Liver (tissue), 9 donors: Measurements from ENCODE around the gene ST6GALNAC4. TPM values are rescaled to one million over a fixed set of nuclear protein-coding genes. Genes with fewer than 3 reads are reported as not detected.
A peak's percentile ranks its signal among the peaks of the same experiment; 100 is the strongest.

ENCODE experiments used
- DNase-seq: peaks from one replicate; pipeline ENCODE4 v3.0.0-alpha.2; 2017; ENCODE audit warnings: low spot score
- H3K27ac ChIP-seq, 2 donors: one replicate each; pipeline ENCODE4 v1.7.0; 2013; ENCODE audit warnings: inconsistent platforms in 2 of 2, low read length in 2 of 2, control low read depth in 1 of 2, low read depth in 1 of 2, mild to moderate bottlenecking in 1 of 2
- H3K27me3 ChIP-seq, 4 donors: one replicate each; pipeline versions ENCODE4 v1.6.1 to v1.7.0; 2013; ENCODE audit warnings: low read length in 3 of 4, inconsistent platforms in 1 of 4, mild to moderate bottlenecking in 1 of 4, moderate library complexity in 1 of 4; ENCODE audit not compliant: control insufficient read depth in 4 of 4, insufficient read depth in 4 of 4
- H3K36me3 ChIP-seq, 4 donors: one replicate each; pipeline versions ENCODE4 v1.6.1 to v1.7.0; 2013; ENCODE audit warnings: low read length in 3 of 4, mild to moderate bottlenecking in 3 of 4, low read depth in 1 of 4, moderate library complexity in 1 of 4; ENCODE audit not compliant: control insufficient read depth in 4 of 4, insufficient read depth in 3 of 4
- H3K4me1 ChIP-seq, 4 donors: one replicate each; pipeline versions ENCODE4 v1.6.1 to v1.7.0; 2013; ENCODE audit warnings: low read length in 3 of 4, mild to moderate bottlenecking in 3 of 4, moderate library complexity in 1 of 4; ENCODE audit not compliant: control insufficient read depth in 4 of 4, insufficient read depth in 4 of 4
- H3K4me3 ChIP-seq, 3 donors: one replicate each; pipeline versions ENCODE4 v1.6.1 to v1.7.0; 2013; ENCODE audit warnings: low read length in 3 of 3, control low read depth in 1 of 3, low read depth in 1 of 3, mild to moderate bottlenecking in 1 of 3
- H3K9ac ChIP-seq, 2 donors: one replicate each; pipeline ENCODE4 v1.7.0; 2013; ENCODE audit warnings: low read length in 2 of 2, mild to moderate bottlenecking in 2 of 2, moderate library complexity in 2 of 2, control low read depth in 1 of 2, low read depth in 1 of 2
- H3K9me3 ChIP-seq, 4 donors: one replicate each; pipeline versions ENCODE4 v1.6.1 to v1.7.0; 2013; ENCODE audit warnings: low read length in 3 of 4; ENCODE audit not compliant: control insufficient read depth in 4 of 4
- EGR1 ChIP-seq, 2 donors: IDR thresholded peaks; 2 replicates each; pipeline ENCODE4 v1.6.1; 2016 to 2018; ENCODE audit warnings: antibody characterized with exemption in 2 of 2, low read depth in 2 of 2
- GABPA ChIP-seq, 2 donors: IDR thresholded peaks in 1 of 2; conservative IDR thresholded peaks in 1 of 2; 2 replicates each; pipeline ENCODE4 v1.6.1; 2016; ENCODE audit warnings: antibody characterized with exemption in 2 of 2, mild to moderate bottlenecking in 1 of 2, moderate library complexity in 1 of 2
- HNF4G ChIP-seq: IDR thresholded peaks from 2 replicates; pipeline ENCODE4 v1.6.1; 2016; ENCODE audit warnings: antibody characterized with exemption
- NR2F2 ChIP-seq: IDR thresholded peaks from 2 replicates; pipeline ENCODE4 v1.6.1; 2016; ENCODE audit warnings: antibody characterized with exemption
- RXRA ChIP-seq, 2 donors: IDR thresholded peaks; 2 replicates each; pipeline ENCODE4 v1.6.1; 2017 to 2018; ENCODE audit warnings: antibody characterized with exemption in 2 of 2, mild to moderate bottlenecking in 1 of 2
- SP1 ChIP-seq: IDR thresholded peaks from 2 replicates; pipeline ENCODE4 v1.6.1; 2018; ENCODE audit warnings: antibody characterized with exemption, mild to moderate bottlenecking
- TAF1 ChIP-seq: conservative IDR thresholded peaks from 2 replicates; pipeline ENCODE4 v1.6.1; 2016; ENCODE audit warnings: antibody characterized with exemption, mild to moderate bottlenecking
- YY1 ChIP-seq: IDR thresholded peaks from 2 replicates; pipeline ENCODE4 v1.6.1; 2016; ENCODE audit warnings: antibody characterized with exemption, mild to moderate bottlenecking
- WGBS: extraction: QIAGEN DNeasy Blood & Tissue Kit; methylation state at CpG from one replicate; pipeline ENCODE4 v1.1.7; 2013; 5-methylcytosine and 5-hydroxymethylcytosine counted together
- polyA plus RNA-seq, 2 donors: library from polyadenylated mRNA; stranded (reverse) in 1 of 2; unstranded in 1 of 2; fragments of 200-250 nt in 1 of 2; fragments of >200 nt in 1 of 2; fragmentation: Nextera tagmentation in 1 of 2; extraction: Ambion mirVana in 1 of 2; gene quantifications; one replicate each; pipeline versions ENCODE4 v1.2.1 to v1.2.3, GENCODE V29; 2013 to 2015
- total RNA-seq, 2 donors: library from RNA; depleted of rRNA; stranded (reverse); fragments of >200 nt; gene quantifications; one replicate each; pipeline ENCODE4 v1.2.3, GENCODE V29; 2014
- TF ChIP-seq, protein P1 (sequence below): IDR thresholded peaks from 2 replicates; pipeline ENCODE4 v1.6.1; 2016; ENCODE audit warnings: antibody characterized with exemption
- TF ChIP-seq, protein P2 (sequence below): IDR thresholded peaks from 2 replicates; pipeline ENCODE4 v1.6.1; 2016; ENCODE audit warnings: antibody characterized with exemption
- TF ChIP-seq, protein P3 (sequence below): IDR thresholded peaks from 2 replicates; pipeline ENCODE4 v1.6.1; 2016; ENCODE audit warnings: antibody characterized with exemption, mild to moderate bottlenecking
- TF ChIP-seq, protein P4 (sequence below): fragments of 150-350 bp; IDR thresholded peaks from 2 replicates; pipeline ENCODE4 v1.5.1; 2017; ENCODE audit warnings: improper control_type of control experiment, low read depth, low read length; ENCODE audit not compliant: missing input control
- donor health status: healthy.
- donor health status: healthy.
- donor health status: healthy.
- donor health status: healthy.
- donor health status: healthy.

The ST6GALNAC4 gene
- total and polyA plus RNA-seq, 4 donors, result 2.5 to 83.7 (median 7.5) TPM

DNA sequence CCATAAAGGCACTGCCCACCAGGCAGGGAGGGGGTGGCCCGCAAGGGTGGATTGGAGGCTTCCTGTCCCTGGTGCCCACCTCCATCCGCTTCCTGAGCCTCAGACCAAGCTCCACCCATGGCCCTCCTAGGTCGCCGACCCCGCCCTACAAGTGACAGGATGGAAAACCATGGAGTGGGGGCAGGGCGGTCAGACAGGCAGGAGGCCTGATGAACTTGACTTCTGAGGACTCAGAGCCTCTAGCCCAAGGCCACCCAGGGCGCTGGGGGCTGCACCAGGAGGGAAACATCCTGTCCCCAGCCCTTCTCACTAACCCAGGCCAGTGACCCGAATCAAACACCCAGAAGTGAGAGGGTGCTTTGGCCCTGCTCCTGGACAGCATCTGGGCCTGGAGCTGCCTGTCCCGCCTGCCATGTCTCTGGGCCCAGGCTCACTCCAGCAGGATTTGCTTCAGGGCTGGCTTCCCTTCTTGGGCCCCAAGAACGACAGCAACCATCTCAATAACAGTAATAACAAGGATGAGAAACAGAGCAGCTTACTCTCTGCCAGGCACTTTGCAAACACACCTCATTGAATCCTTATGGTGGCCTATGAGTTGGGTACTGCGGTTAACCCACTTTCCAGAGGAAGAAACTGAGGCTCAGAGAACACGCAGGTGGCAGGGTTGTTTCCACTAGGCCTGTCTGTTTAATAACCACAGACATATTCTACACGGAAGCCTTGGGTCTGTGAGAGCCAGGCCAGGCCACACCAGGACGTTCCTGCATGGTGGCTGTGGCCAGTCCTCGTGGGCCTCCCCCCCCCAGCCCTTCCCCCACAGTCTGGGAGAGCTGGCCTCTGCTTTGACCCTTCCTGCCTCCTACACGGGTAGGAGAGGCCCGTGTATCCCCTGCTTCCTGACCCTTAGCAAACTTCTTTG, 13.0 kb downstream of the ST6GALNAC4 start:
- Histone ChIP-seq H3K36me3 (peaks cover 0 to 1% (median 0%) of the 10 kb centered on the region in 4 donors), H3K9me3 (no peaks in the 10 kb centered on the region), H3K4me1 (peaks cover 3 to 11% (median 7%) of the 10 kb centered on the region in 4 donors), H3K9ac (no peak overlapping the region), H3K27ac (peak overlapping the region; percentile 64), H3K4me3 (no peak overlapping the region), H3K27me3 (no peaks in the 10 kb centered on the region)
- WGBS, result 62% methylated on average over 17 of the region's 17 CpGs
- TF ChIP-seq EGR1 (IDR thresholded peaks at IDR 0.05; ENCODE audit: low read depth in 2 of 2) (no peak), SP1 (peak; percentile 81), GABPA (IDR thresholded peaks at IDR 0.05 in 1 of 2, conservative IDR thresholded peaks at IDR 0.05 in 1 of 2) (no peak), NR2F2 (peak; percentile 96), HNF4G (no peak), YY1 (no peak), RXRA (IDR thresholded peaks at IDR 0.05) (peak; percentile 66 to 84)
- TF ChIP-seq, protein P1, sequence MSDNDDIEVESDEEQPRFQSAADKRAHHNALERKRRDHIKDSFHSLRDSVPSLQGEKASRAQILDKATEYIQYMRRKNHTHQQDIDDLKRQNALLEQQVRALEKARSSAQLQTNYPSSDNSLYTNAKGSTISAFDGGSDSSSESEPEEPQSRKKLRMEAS, result no peak
- TF ChIP-seq, protein P2, sequence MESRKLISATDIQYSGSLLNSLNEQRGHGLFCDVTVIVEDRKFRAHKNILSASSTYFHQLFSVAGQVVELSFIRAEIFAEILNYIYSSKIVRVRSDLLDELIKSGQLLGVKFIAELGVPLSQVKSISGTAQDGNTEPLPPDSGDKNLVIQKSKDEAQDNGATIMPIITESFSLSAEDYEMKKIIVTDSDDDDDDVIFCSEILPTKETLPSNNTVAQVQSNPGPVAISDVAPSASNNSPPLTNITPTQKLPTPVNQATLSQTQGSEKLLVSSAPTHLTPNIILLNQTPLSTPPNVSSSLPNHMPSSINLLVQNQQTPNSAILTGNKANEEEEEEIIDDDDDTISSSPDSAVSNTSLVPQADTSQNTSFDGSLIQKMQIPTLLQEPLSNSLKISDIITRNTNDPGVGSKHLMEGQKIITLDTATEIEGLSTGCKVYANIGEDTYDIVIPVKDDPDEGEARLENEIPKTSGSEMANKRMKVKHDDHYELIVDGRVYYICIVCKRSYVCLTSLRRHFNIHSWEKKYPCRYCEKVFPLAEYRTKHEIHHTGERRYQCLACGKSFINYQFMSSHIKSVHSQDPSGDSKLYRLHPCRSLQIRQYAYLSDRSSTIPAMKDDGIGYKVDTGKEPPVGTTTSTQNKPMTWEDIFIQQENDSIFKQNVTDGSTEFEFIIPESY, result no peak
- TF ChIP-seq, protein P3, sequence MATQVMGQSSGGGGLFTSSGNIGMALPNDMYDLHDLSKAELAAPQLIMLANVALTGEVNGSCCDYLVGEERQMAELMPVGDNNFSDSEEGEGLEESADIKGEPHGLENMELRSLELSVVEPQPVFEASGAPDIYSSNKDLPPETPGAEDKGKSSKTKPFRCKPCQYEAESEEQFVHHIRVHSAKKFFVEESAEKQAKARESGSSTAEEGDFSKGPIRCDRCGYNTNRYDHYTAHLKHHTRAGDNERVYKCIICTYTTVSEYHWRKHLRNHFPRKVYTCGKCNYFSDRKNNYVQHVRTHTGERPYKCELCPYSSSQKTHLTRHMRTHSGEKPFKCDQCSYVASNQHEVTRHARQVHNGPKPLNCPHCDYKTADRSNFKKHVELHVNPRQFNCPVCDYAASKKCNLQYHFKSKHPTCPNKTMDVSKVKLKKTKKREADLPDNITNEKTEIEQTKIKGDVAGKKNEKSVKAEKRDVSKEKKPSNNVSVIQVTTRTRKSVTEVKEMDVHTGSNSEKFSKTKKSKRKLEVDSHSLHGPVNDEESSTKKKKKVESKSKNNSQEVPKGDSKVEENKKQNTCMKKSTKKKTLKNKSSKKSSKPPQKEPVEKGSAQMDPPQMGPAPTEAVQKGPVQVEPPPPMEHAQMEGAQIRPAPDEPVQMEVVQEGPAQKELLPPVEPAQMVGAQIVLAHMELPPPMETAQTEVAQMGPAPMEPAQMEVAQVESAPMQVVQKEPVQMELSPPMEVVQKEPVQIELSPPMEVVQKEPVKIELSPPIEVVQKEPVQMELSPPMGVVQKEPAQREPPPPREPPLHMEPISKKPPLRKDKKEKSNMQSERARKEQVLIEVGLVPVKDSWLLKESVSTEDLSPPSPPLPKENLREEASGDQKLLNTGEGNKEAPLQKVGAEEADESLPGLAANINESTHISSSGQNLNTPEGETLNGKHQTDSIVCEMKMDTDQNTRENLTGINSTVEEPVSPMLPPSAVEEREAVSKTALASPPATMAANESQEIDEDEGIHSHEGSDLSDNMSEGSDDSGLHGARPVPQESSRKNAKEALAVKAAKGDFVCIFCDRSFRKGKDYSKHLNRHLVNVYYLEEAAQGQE, result no peak
- DNase-seq, result peak; percentile 89

DNA sequence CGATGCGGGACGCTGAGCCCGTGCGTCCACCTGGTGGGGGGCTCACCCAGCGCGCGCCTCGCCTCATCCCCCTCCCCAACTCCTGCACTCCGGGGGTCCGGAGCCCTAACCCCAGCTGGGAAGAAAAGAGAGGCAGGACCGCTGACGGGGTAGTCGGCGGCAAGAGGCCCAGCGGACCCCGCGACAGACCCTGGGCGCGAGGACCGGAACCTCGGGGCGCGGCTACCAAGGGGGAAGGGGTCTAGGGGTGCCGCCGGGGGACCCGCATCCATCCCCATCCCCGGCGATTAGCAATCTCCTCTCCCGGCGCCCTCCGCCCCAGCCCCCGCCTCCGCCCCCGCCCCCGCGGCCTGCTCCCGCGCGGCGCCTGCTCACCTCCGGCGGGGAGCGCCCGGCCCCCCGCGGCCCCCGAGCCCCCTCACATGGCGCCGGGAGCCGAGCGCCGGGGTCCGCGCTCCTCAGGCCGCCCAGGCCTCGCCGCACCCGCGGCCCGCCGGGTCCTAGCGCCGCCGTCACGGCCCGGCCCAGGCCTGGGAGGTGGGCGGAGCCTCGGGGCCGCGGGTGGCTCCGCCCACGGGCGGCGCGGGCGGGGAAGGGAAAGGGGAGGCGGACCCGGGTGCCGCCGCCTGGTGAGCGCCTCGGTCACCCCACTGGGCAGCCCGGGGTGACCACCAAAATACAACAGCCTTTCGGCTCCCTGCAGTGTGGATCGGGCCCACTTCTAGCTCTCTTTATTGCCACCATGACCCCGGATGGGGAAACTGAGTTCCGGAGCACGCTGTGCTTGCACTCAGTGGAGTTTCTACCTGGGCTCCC, 17.5 kb downstream of the ST6GALNAC4 start, which contains the start of gene ST6GALNAC6:
TSS of gene ST6GALNAC6 (minus strand) at position 476 of the 816 bp plus-strand sequence. CDS start 1,622 bp downstream, outside the sequence.
- Histone ChIP-seq H3K27ac (peak within 1 kb of the TSS; percentile 93 to 96), H3K9me3 (no peaks in the 10 kb centered on the region), H3K36me3 (peaks cover 6 to 18% (median 8%) of the 10 kb centered on the region in 4 donors), H3K27me3 (no peaks in the 10 kb centered on the region), H3K4me3 (peak within 1 kb of the TSS; percentile 77 to 92 (median 83)), H3K4me1 (peaks cover 3 to 33% (median 27%) of the 10 kb centered on the region in 4 donors), H3K9ac (peak within 1 kb of the TSS; percentile 43 to 88)
- under 1% methylated on average over 89 of the region's 89 CpGs for WGBS
- TF ChIP-seq, protein P3, result no peak
- no peak for TF ChIP-seq NR2F2
- no peak for TF ChIP-seq TAF1
- no peak for TF ChIP-seq YY1
- no peak for TF ChIP-seq HNF4G
- TF ChIP-seq, protein P4, sequence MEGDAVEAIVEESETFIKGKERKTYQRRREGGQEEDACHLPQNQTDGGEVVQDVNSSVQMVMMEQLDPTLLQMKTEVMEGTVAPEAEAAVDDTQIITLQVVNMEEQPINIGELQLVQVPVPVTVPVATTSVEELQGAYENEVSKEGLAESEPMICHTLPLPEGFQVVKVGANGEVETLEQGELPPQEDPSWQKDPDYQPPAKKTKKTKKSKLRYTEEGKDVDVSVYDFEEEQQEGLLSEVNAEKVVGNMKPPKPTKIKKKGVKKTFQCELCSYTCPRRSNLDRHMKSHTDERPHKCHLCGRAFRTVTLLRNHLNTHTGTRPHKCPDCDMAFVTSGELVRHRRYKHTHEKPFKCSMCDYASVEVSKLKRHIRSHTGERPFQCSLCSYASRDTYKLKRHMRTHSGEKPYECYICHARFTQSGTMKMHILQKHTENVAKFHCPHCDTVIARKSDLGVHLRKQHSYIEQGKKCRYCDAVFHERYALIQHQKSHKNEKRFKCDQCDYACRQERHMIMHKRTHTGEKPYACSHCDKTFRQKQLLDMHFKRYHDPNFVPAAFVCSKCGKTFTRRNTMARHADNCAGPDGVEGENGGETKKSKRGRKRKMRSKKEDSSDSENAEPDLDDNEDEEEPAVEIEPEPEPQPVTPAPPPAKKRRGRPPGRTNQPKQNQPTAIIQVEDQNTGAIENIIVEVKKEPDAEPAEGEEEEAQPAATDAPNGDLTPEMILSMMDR, result no peak
- TF ChIP-seq EGR1 (IDR thresholded peaks at IDR 0.05; ENCODE audit: low read depth in 2 of 2), result no peak
- peak; percentile 82 for DNase-seq
